Esophagus (tissue), 2 donors: ENCODE data around the gene GGA1. TPM values are rescaled to one million over a fixed set of nuclear protein-coding genes. Genes with fewer than 3 reads are reported as not detected.

ENCODE experiments used
- H3K27ac ChIP-seq, 2 donors: one replicate each; pipeline ENCODE4 v1.5.1; 2013; ENCODE audit warnings: low read depth in 2 of 2, mild to moderate bottlenecking in 2 of 2, inconsistent platforms in 1 of 2, low read length in 1 of 2, moderate library complexity in 1 of 2
- H3K27me3 ChIP-seq, 2 donors: one replicate each; pipeline ENCODE4 v1.6.1; 2013; ENCODE audit warnings: low read length in 2 of 2, control low read depth in 1 of 2, mild to moderate bottlenecking in 1 of 2; ENCODE audit not compliant: insufficient read depth in 2 of 2, control insufficient read depth in 1 of 2
- H3K36me3 ChIP-seq, 2 donors: one replicate each; pipeline ENCODE4 v1.6.1; 2013; ENCODE audit warnings: low read length in 1 of 2; ENCODE audit not compliant: control insufficient read depth in 2 of 2, insufficient read depth in 2 of 2
- H3K4me1 ChIP-seq, 2 donors: one replicate each; pipeline ENCODE4 v1.6.1; 2013; ENCODE audit warnings: low read length in 1 of 2; ENCODE audit not compliant: control insufficient read depth in 2 of 2, insufficient read depth in 2 of 2
- H3K4me3 ChIP-seq, 2 donors: one replicate each; pipeline ENCODE4 v1.5.1; 2013; ENCODE audit warnings: low read length in 2 of 2, mild to moderate bottlenecking in 2 of 2, low read depth in 1 of 2, moderate library complexity in 1 of 2
- H3K9me3 ChIP-seq, 2 donors: one replicate each; pipeline ENCODE4 v1.6.1; 2013; ENCODE audit warnings: mild to moderate bottlenecking in 2 of 2, low read depth in 1 of 2, low read length in 1 of 2, moderate library complexity in 1 of 2; ENCODE audit not compliant: control insufficient read depth in 2 of 2, insufficient read depth in 1 of 2
- WGBS, 2 donors: extraction: QIAGEN DNeasy Blood & Tissue Kit; methylation state at CpG; one replicate each; pipeline ENCODE4 v1.1.7; 2013; 5-methylcytosine and 5-hydroxymethylcytosine counted together
- polyA plus RNA-seq, 2 donors: library from polyadenylated mRNA; stranded (reverse); fragments of 200-250 nt; gene quantifications; one replicate each; pipeline ENCODE4 v1.2.3, GENCODE V29; 2013
- donor health status: healthy with polysubstance abuse.
- donor health status: Bipolar disorder and iron deficiency.

The GGA1 gene
- polyA plus RNA-seq, 2 donors, result 34.2 to 55.6 TPM

- 12 to 18% methylated on average over 24 of the region's 24 CpGs for WGBS, 2 donors
- peaks cover 6 to 19% of the 10 kb centered on the region in 2 donors for H3K36me3 ChIP-seq
- H3K27me3 ChIP-seq, result no peaks in the 10 kb centered on the region
- no peaks in the 10 kb centered on the region for H3K9me3 ChIP-seq
- H3K4me3 ChIP-seq, result no peak overlapping the region
- peaks cover 0 to 25% of the 10 kb centered on the region in 2 donors for H3K4me1 ChIP-seq
- peak overlapping the region; percentile 75 to 85 for H3K27ac ChIP-seq
Measured at GRCh38 chr22:37633625-37634416, 25.2 kb downstream of the GGA1 start.

- no peak overlapping the region for H3K4me3 ChIP-seq
Measured at GRCh38 chr22:37634417-37634924, 25.8 kb downstream of the GGA1 start.

GRCh38 chr22:37635157-37635556 lies 26.5 kb downstream of the GGA1 start:
- H3K27ac ChIP-seq, result peak overlapping the region; percentile 75 to 85
- peaks cover 0 to 29% of the 10 kb centered on the region in 2 donors for H3K4me1 ChIP-seq
- no peaks in the 10 kb centered on the region for H3K9me3 ChIP-seq
- 80 to 88% methylated on average over 7 of the region's 7 CpGs for WGBS, 2 donors
- H3K27me3 ChIP-seq, result no peaks in the 10 kb centered on the region
- H3K36me3 ChIP-seq, result peaks cover 6 to 11% of the 10 kb centered on the region in 2 donors
- no peak overlapping the region for H3K4me3 ChIP-seq

More at GRCh38 chr22:37634417-37634924, 25.8 kb downstream of the GGA1 start:
- no peaks in the 10 kb centered on the region for H3K9me3 ChIP-seq
- WGBS, 2 donors, result 47 to 50% methylated on average over 8 of the region's 8 CpGs
- H3K27me3 ChIP-seq, result no peaks in the 10 kb centered on the region
- H3K27ac ChIP-seq, result peak overlapping the region; percentile 75 to 85
- H3K36me3 ChIP-seq, result peaks cover 6 to 17% of the 10 kb centered on the region in 2 donors
- H3K4me1 ChIP-seq, result peaks cover 0 to 29% of the 10 kb centered on the region in 2 donors

- Histone ChIP-seq H3K27me3 (no peaks in the 10 kb centered on the region), H3K36me3 (peaks cover 0 to 7% of the 10 kb centered on the region in 2 donors), H3K4me1 (peaks cover 0 to 31% of the 10 kb centered on the region in 2 donors), H3K4me3 (no peak overlapping the region), H3K9me3 (no peaks in the 10 kb centered on the region), H3K27ac (peak overlapping the region in 1 of 2 donors; percentile 53)
- 53 to 60% methylated on average over 6 of the region's 6 CpGs for WGBS, 2 donors
Measured at GRCh38 chr22:37636186-37636948, 27.7 kb downstream of the GGA1 start.

GRCh38 chr22:37636949-37637273 lies 28.3 kb downstream of the GGA1 start:
- WGBS, 2 donors, result 60 to 66% methylated on average over 3 of the region's 3 CpGs
- Histone ChIP-seq H3K27ac (no peak overlapping the region), H3K4me3 (no peak overlapping the region), H3K9me3 (no peaks in the 10 kb centered on the region), H3K36me3 (peaks cover 0 to 3% of the 10 kb centered on the region in 2 donors), H3K27me3 (no peaks in the 10 kb centered on the region), H3K4me1 (peaks cover 0 to 35% of the 10 kb centered on the region in 2 donors)

GRCh38 chr22:37638391-37639069 lies 29.9 kb downstream of the GGA1 start:
- H3K9me3 ChIP-seq, result no peaks in the 10 kb centered on the region
- peak overlapping the region; percentile 85 to 94 for H3K27ac ChIP-seq
- H3K4me3 ChIP-seq, result peak overlapping the region; percentile 64 to 86
- H3K4me1 ChIP-seq, result peaks cover 0 to 35% of the 10 kb centered on the region in 2 donors
- H3K27me3 ChIP-seq, result no peaks in the 10 kb centered on the region
- 30 to 31% methylated on average over 11 of the region's 11 CpGs for WGBS, 2 donors
- H3K36me3 ChIP-seq, result peaks cover 0 to 9% of the 10 kb centered on the region in 2 donors

- H3K9me3 ChIP-seq, result no peaks in the 10 kb centered on the region
- H3K4me1 ChIP-seq, result peaks cover 0 to 33% of the 10 kb centered on the region in 2 donors
- H3K4me3 ChIP-seq, result peak within 1 kb of the TSS; percentile 64 to 86
- 4 to 8% methylated on average over 29 to 57 of the region's 57 CpGs for WGBS, 2 donors
- peak within 1 kb of the TSS; percentile 85 to 94 for H3K27ac ChIP-seq
- H3K27me3 ChIP-seq, result no peaks in the 10 kb centered on the region
- peaks cover 0 to 9% of the 10 kb centered on the region in 2 donors for H3K36me3 ChIP-seq
Measured at GRCh38 chr22:37639070-37639760, 30.6 kb downstream of the GGA1 start, which contains the start of gene SH3BP1. TSS of gene SH3BP1 (plus strand) at chr22:37639669. CDS start at chr22:37639788, 119 bp downstream.

- Histone ChIP-seq H3K9me3 (no peaks in the 10 kb centered on the region), H3K27ac (peak overlapping the region; percentile 85 to 94), H3K27me3 (no peaks in the 10 kb centered on the region), H3K4me1 (peaks cover 0 to 33% of the 10 kb centered on the region in 2 donors), H3K4me3 (peak overlapping the region; percentile 64 to 86), H3K36me3 (peaks cover 0 to 16% of the 10 kb centered on the region in 2 donors)
- 5 to 9% methylated on average over 18 to 27 of the region's 27 CpGs for WGBS, 2 donors
Measured at GRCh38 chr22:37639771-37640590, 31.3 kb downstream of the GGA1 start.
